Lower leg skin (tissue), 3 donors: ENCODE measurements around the gene ORC3.
"Not testable (repeated sequence)": the region's sequence is repeated elsewhere in the genome, so short reads cannot be mapped to it uniquely, and the experiment has no call there.

Experiments
- POLR2A ChIP-seq, 2 donors: fragments of 450-650 bp; IDR thresholded peaks; one replicate each; pipeline ENCODE4 v1.6.1; 2016 to 2017; ENCODE audit warnings: antibody characterized with exemption in 2 of 2, mild to moderate bottlenecking in 1 of 2, moderate library complexity in 1 of 2
- TF ChIP-seq, protein P1 (sequence below), 3 donors: fragments of 450-650 bp; IDR thresholded peaks; one replicate each; pipeline ENCODE4 v1.5.1; 2016; ENCODE audit warnings: antibody characterized with exemption in 3 of 3, mild to moderate bottlenecking in 3 of 3, moderate library complexity in 2 of 3

DNA sequence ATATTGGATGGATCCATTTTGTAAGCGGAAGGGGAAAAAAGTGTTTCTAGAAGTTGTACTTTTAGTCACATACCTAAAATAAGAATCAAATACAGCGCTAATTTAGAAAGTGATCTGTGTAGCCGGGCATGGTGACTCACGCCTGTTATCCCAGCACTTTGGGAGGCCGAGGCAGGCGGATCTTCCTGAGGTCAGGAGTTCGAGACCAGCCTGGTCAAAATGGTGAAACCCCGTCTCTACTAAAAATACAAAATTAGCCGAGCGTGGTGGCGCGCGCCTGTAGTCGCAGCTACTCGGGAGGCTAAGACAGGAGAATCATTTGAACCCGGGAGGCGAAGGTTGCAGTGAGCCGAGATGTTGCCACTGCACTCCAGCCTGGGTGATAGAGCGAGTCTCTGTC lies 113.1 kb downstream of the ORC3 start:
- TF ChIP-seq, protein P1, sequence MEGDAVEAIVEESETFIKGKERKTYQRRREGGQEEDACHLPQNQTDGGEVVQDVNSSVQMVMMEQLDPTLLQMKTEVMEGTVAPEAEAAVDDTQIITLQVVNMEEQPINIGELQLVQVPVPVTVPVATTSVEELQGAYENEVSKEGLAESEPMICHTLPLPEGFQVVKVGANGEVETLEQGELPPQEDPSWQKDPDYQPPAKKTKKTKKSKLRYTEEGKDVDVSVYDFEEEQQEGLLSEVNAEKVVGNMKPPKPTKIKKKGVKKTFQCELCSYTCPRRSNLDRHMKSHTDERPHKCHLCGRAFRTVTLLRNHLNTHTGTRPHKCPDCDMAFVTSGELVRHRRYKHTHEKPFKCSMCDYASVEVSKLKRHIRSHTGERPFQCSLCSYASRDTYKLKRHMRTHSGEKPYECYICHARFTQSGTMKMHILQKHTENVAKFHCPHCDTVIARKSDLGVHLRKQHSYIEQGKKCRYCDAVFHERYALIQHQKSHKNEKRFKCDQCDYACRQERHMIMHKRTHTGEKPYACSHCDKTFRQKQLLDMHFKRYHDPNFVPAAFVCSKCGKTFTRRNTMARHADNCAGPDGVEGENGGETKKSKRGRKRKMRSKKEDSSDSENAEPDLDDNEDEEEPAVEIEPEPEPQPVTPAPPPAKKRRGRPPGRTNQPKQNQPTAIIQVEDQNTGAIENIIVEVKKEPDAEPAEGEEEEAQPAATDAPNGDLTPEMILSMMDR (IDR thresholded peaks at IDR 0.05): not testable (repeated sequence)
- TF ChIP-seq POLR2A (IDR thresholded peaks at IDR 0.05): not testable (repeated sequence)
